ENCODE results near the gene SCD5.

DNA sequence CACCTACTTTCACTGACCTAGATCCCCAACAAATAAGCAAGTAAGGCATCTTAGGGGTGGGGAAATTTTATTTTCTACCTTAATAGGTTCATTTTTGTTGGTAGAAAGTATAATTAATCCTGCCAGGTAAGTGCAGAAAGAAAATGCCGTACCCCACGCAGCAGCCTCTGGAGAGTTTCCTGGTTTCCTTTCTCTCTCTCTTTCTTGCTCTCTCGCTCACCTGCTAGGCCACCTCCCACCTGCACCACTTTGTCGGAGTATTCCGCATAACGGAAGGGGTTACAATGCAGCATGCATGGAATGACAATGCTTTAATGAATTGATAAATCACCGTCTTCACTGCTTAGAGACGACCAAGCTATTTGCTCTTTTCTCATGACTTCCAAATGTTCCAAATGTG is 101.0 kb downstream of the SCD5 start:
- TF ChIP-seq, protein P1, sequence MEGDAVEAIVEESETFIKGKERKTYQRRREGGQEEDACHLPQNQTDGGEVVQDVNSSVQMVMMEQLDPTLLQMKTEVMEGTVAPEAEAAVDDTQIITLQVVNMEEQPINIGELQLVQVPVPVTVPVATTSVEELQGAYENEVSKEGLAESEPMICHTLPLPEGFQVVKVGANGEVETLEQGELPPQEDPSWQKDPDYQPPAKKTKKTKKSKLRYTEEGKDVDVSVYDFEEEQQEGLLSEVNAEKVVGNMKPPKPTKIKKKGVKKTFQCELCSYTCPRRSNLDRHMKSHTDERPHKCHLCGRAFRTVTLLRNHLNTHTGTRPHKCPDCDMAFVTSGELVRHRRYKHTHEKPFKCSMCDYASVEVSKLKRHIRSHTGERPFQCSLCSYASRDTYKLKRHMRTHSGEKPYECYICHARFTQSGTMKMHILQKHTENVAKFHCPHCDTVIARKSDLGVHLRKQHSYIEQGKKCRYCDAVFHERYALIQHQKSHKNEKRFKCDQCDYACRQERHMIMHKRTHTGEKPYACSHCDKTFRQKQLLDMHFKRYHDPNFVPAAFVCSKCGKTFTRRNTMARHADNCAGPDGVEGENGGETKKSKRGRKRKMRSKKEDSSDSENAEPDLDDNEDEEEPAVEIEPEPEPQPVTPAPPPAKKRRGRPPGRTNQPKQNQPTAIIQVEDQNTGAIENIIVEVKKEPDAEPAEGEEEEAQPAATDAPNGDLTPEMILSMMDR (conservative IDR thresholded peaks at IDR 0.05; ENCODE audit: low read length): no peak
- TF ChIP-seq EZH2phosphoT487 (IDR thresholded peaks at IDR 0.05; ENCODE audit: borderline replicate concordance, low read depth, low read length): no peak

All from OCI-LY7 (cell line).